ENCODE measurements around the gene AHCYL1.

AHCYL1 gene

GRCh38 chr1:110064576-110065337 lies 80.2 kb downstream of the AHCYL1 start:
- FAIRE-seq, result no peak

GRCh38 chr1:110065841-110066240 lies 81.3 kb downstream of the AHCYL1 start:
- FAIRE-seq, result no peak

GRCh38 chr1:110067479-110067892 lies 82.9 kb downstream of the AHCYL1 start:
- FAIRE-seq, result no peak

- no peak for FAIRE-seq
Observed at GRCh38 chr1:110067893-110068645, 83.5 kb downstream of the AHCYL1 start.

GRCh38 chr1:110068646-110069403 lies 84.3 kb downstream of the AHCYL1 start:
- no peak for FAIRE-seq

- FAIRE-seq, result no peak
Observed at GRCh38 chr1:110069404-110070281, 85.1 kb downstream of the AHCYL1 start.

- FAIRE-seq, result no peak
Observed at GRCh38 chr1:110070282-110070669, 85.7 kb downstream of the AHCYL1 start.

- no peak for FAIRE-seq
Observed at GRCh38 chr1:110070671-110071242, 86.2 kb downstream of the AHCYL1 start, which contains the start of gene ALX3. Gene ALX3 (minus strand): TSS chr1:110070672. CDS start chr1:110070612, 60 bp downstream.

Measured in endometrium (tissue), 2 donors.